ENCODE results near the gene C8G. TPM values are rescaled to one million over a fixed set of nuclear protein-coding genes. Genes with fewer than 3 reads are reported as not detected.

The C8G gene
- total and polyA plus RNA-seq, 2 of the 8 experiments (the other 6 are each of a cell fraction or from before 2014, with no cell fraction given): 0.62 to 0.80 TPM

- TF ChIP-seq GABPA (IDR thresholded peaks at IDR 0.05; ENCODE audit: borderline replicate concordance, insufficient read depth, low read length) (no peak), SIX5 (IDR thresholded peaks at IDR 0.05; ENCODE audit: low read depth, low read length) (no peak), HDAC6 (IDR thresholded peaks at IDR 0.05; ENCODE audit: low read depth, low read length) (no peak), SRF (IDR thresholded peaks at IDR 0.05; ENCODE audit: low read depth, low read length) (no peak), HDAC2 (IDR thresholded peaks at IDR 0.05; ENCODE audit: borderline replicate concordance in 1 of 2, low read depth in 2 of 2, low read length in 2 of 2) (no peak), E2F6 (IDR thresholded peaks at IDR 0.05) (no peak)
Observed at GRCh38 chr9:136964171-136964689, 19.2 kb downstream of the C8G start (continued).
